ENCODE results near the gene ST8SIA5.

ST8SIA5 gene

GRCh38 chr18:46656326-46657114, 100.3 kb downstream of the ST8SIA5 start:
- no peak for TF ChIP-seq CTCF (IDR thresholded peaks at IDR 0.05; ENCODE audit: insufficient read depth, low read depth, low read length, missing control alignments)
- H3K4me3 ChIP-seq (ENCODE audit: low read depth, low read length): no peak overlapping the region
- DNase-seq (ENCODE audit: low read depth): no peak

- DNase-seq (ENCODE audit: low read depth): no peak
- TF ChIP-seq CTCF (IDR thresholded peaks at IDR 0.05; ENCODE audit: insufficient read depth, low read depth, low read length, missing control alignments): no peak
- no peak overlapping the region for H3K4me3 ChIP-seq (ENCODE audit: low read depth, low read length)
Observed at GRCh38 chr18:46652372-46652771, 104.5 kb downstream of the ST8SIA5 start.

- no peak for DNase-seq (ENCODE audit: low read depth)
- no peak overlapping the region for H3K4me3 ChIP-seq (ENCODE audit: low read depth, low read length)
- no peak for TF ChIP-seq CTCF (IDR thresholded peaks at IDR 0.05; ENCODE audit: insufficient read depth, low read depth, low read length, missing control alignments)
Observed at GRCh38 chr18:46650681-46651080, 106.2 kb downstream of the ST8SIA5 start.

GRCh38 chr18:46649071-46649862, 107.6 kb downstream of the ST8SIA5 start:
- TF ChIP-seq CTCF (IDR thresholded peaks at IDR 0.05; ENCODE audit: insufficient read depth, low read depth, low read length, missing control alignments): no peak
- DNase-seq (ENCODE audit: low read depth): no peak

GRCh38 chr18:46646468-46646867, 110.4 kb downstream of the ST8SIA5 start:
- H3K4me3 ChIP-seq (ENCODE audit: low read depth, low read length): no peak overlapping the region
- no peak for TF ChIP-seq CTCF (IDR thresholded peaks at IDR 0.05; ENCODE audit: insufficient read depth, low read depth, low read length, missing control alignments)
- no peak for DNase-seq (ENCODE audit: low read depth)

More at GRCh38 chr18:46649071-46649862, 107.6 kb downstream of the ST8SIA5 start:
- H3K4me3 ChIP-seq (ENCODE audit: low read depth, low read length): no peak overlapping the region

GRCh38 chr18:46642561-46642960, 114.3 kb downstream of the ST8SIA5 start:
- no peak for TF ChIP-seq CTCF (IDR thresholded peaks at IDR 0.05; ENCODE audit: insufficient read depth, low read depth, low read length, missing control alignments)
- no peak for DNase-seq (ENCODE audit: low read depth)
- H3K4me3 ChIP-seq (ENCODE audit: low read depth, low read length): no peak overlapping the region

All from GM12865 (cell line).